ENCODE results near the gene SYCP3.

Gene SYCP3

GRCh38 chr12:101780599-101780998, 41.3 kb upstream of the SYCP3 start:
- no peaks in the 10 kb centered on the region for H3K4me1 ChIP-seq (ENCODE audit: insufficient read depth, insufficient read length)
- H3K36me3 ChIP-seq (ENCODE audit: insufficient read depth, insufficient read length, low read length): peaks cover 12% of the 10 kb centered on the region
- no peaks in the 10 kb centered on the region for H3K9me3 ChIP-seq (ENCODE audit: insufficient read depth, low read length)
- H3K27me3 ChIP-seq (ENCODE audit: insufficient read depth, insufficient read length): no peaks in the 10 kb centered on the region
- DNase-seq (ENCODE audit: low read depth, low spot score): no peak
- H3K9ac ChIP-seq (ENCODE audit: insufficient read length, low read depth): no peak overlapping the region
- TF ChIP-seq ZNF274 (IDR thresholded peaks at IDR 0.05; ENCODE audit: low read depth, low read length) (no peak), YY1 (IDR thresholded peaks at IDR 0.05; ENCODE audit: insufficient read depth, insufficient read length) (no peak), SUZ12 (IDR thresholded peaks at IDR 0.05; ENCODE audit: extremely low read depth, insufficient read depth, insufficient read length) (no peak)
- H3K4me3 ChIP-seq (ENCODE audit: insufficient read length, low read depth): no peak overlapping the region

- no peak overlapping the region for H3K4me3 ChIP-seq (ENCODE audit: insufficient read length, low read depth)
- H3K27me3 ChIP-seq (ENCODE audit: insufficient read depth, insufficient read length): no peaks in the 10 kb centered on the region
- no peaks in the 10 kb centered on the region for H3K4me1 ChIP-seq (ENCODE audit: insufficient read depth, insufficient read length)
- H3K9me3 ChIP-seq (ENCODE audit: insufficient read depth, low read length): no peaks in the 10 kb centered on the region
- H3K36me3 ChIP-seq (ENCODE audit: insufficient read depth, insufficient read length, low read length): peaks cover 12% of the 10 kb centered on the region
- H3K9ac ChIP-seq (ENCODE audit: insufficient read length, low read depth): no peak overlapping the region
- DNase-seq (ENCODE audit: low read depth, low spot score): no peak
- no peak for TF ChIP-seq YY1 (IDR thresholded peaks at IDR 0.05; ENCODE audit: insufficient read depth, insufficient read length)
- TF ChIP-seq SUZ12 (IDR thresholded peaks at IDR 0.05; ENCODE audit: extremely low read depth, insufficient read depth, insufficient read length): no peak
- no peak for TF ChIP-seq ZNF274 (IDR thresholded peaks at IDR 0.05; ENCODE audit: low read depth, low read length)
Measured at GRCh38 chr12:101779626-101780025, 40.4 kb upstream of the SYCP3 start.

- H3K9ac ChIP-seq (ENCODE audit: insufficient read length, low read depth): no peak overlapping the region
- H3K27me3 ChIP-seq (ENCODE audit: insufficient read depth, insufficient read length): no peaks in the 10 kb centered on the region
- DNase-seq (ENCODE audit: low read depth, low spot score): no peak
- no peak for TF ChIP-seq SUZ12 (IDR thresholded peaks at IDR 0.05; ENCODE audit: extremely low read depth, insufficient read depth, insufficient read length)
- TF ChIP-seq YY1 (IDR thresholded peaks at IDR 0.05; ENCODE audit: insufficient read depth, insufficient read length): no peak
- no peak for TF ChIP-seq ZNF274 (IDR thresholded peaks at IDR 0.05; ENCODE audit: low read depth, low read length)
- no peak overlapping the region for H3K4me3 ChIP-seq (ENCODE audit: insufficient read length, low read depth)
- H3K4me1 ChIP-seq (ENCODE audit: insufficient read depth, insufficient read length): no peaks in the 10 kb centered on the region
- no peaks in the 10 kb centered on the region for H3K9me3 ChIP-seq (ENCODE audit: insufficient read depth, low read length)
- peaks cover 12% of the 10 kb centered on the region for H3K36me3 ChIP-seq (ENCODE audit: insufficient read depth, insufficient read length, low read length)
Measured at GRCh38 chr12:101779200-101779599, 39.9 kb upstream of the SYCP3 start.

GRCh38 chr12:101777978-101778377, 38.7 kb upstream of the SYCP3 start:
- Histone ChIP-seq H3K4me3 (ENCODE audit: insufficient read length, low read depth) (no peak overlapping the region), H3K9ac (ENCODE audit: insufficient read length, low read depth) (no peak overlapping the region), H3K36me3 (ENCODE audit: insufficient read depth, insufficient read length, low read length) (peaks cover 12% of the 10 kb centered on the region), H3K4me1 (ENCODE audit: insufficient read depth, insufficient read length) (no peaks in the 10 kb centered on the region), H3K27me3 (ENCODE audit: insufficient read depth, insufficient read length) (no peaks in the 10 kb centered on the region), H3K9me3 (ENCODE audit: insufficient read depth, low read length) (no peaks in the 10 kb centered on the region)
- DNase-seq (ENCODE audit: low read depth, low spot score): no peak
- no peak for TF ChIP-seq SUZ12 (IDR thresholded peaks at IDR 0.05; ENCODE audit: extremely low read depth, insufficient read depth, insufficient read length)
- TF ChIP-seq YY1 (IDR thresholded peaks at IDR 0.05; ENCODE audit: insufficient read depth, insufficient read length): no peak
- TF ChIP-seq ZNF274 (IDR thresholded peaks at IDR 0.05; ENCODE audit: low read depth, low read length): no peak

GRCh38 chr12:101777485-101777884, 38.2 kb upstream of the SYCP3 start:
- TF ChIP-seq YY1 (IDR thresholded peaks at IDR 0.05; ENCODE audit: insufficient read depth, insufficient read length) (no peak), ZNF274 (IDR thresholded peaks at IDR 0.05; ENCODE audit: low read depth, low read length) (no peak), SUZ12 (IDR thresholded peaks at IDR 0.05; ENCODE audit: extremely low read depth, insufficient read depth, insufficient read length) (no peak)
- Histone ChIP-seq H3K27me3 (ENCODE audit: insufficient read depth, insufficient read length) (no peaks in the 10 kb centered on the region), H3K4me1 (ENCODE audit: insufficient read depth, insufficient read length) (no peaks in the 10 kb centered on the region), H3K9me3 (ENCODE audit: insufficient read depth, low read length) (no peaks in the 10 kb centered on the region), H3K36me3 (ENCODE audit: insufficient read depth, insufficient read length, low read length) (peaks cover 12% of the 10 kb centered on the region), H3K4me3 (ENCODE audit: insufficient read length, low read depth) (no peak overlapping the region), H3K9ac (ENCODE audit: insufficient read length, low read depth) (no peak overlapping the region)
- no peak for DNase-seq (ENCODE audit: low read depth, low spot score)

- H3K4me1 ChIP-seq (ENCODE audit: insufficient read depth, insufficient read length): no peaks in the 10 kb centered on the region
- H3K36me3 ChIP-seq (ENCODE audit: insufficient read depth, insufficient read length, low read length): peaks cover 10% of the 10 kb centered on the region
Measured at GRCh38 chr12:101775816-101776215, 36.6 kb upstream of the SYCP3 start.

GRCh38 chr12:101773650-101774162, 34.4 kb upstream of the SYCP3 start:
- Histone ChIP-seq H3K4me3 (ENCODE audit: insufficient read length, low read depth) (no peak overlapping the region), H3K27me3 (ENCODE audit: insufficient read depth, insufficient read length) (no peaks in the 10 kb centered on the region), H3K4me1 (ENCODE audit: insufficient read depth, insufficient read length) (no peaks in the 10 kb centered on the region), H3K9me3 (ENCODE audit: insufficient read depth, low read length) (no peaks in the 10 kb centered on the region), H3K36me3 (ENCODE audit: insufficient read depth, insufficient read length, low read length) (peaks cover 15% of the 10 kb centered on the region), H3K9ac (ENCODE audit: insufficient read length, low read depth) (no peak overlapping the region)
- peak; percentile 49 for DNase-seq (ENCODE audit: low read depth, low spot score)
- TF ChIP-seq YY1 (IDR thresholded peaks at IDR 0.05; ENCODE audit: insufficient read depth, insufficient read length): no peak

More at GRCh38 chr12:101775816-101776215, 36.6 kb upstream of the SYCP3 start:
- TF ChIP-seq ZNF274 (IDR thresholded peaks at IDR 0.05; ENCODE audit: low read depth, low read length): no peak
- no peak for TF ChIP-seq SUZ12 (IDR thresholded peaks at IDR 0.05; ENCODE audit: extremely low read depth, insufficient read depth, insufficient read length)
- TF ChIP-seq YY1 (IDR thresholded peaks at IDR 0.05; ENCODE audit: insufficient read depth, insufficient read length): no peak
- Histone ChIP-seq H3K9ac (ENCODE audit: insufficient read length, low read depth) (no peak overlapping the region), H3K9me3 (ENCODE audit: insufficient read depth, low read length) (no peaks in the 10 kb centered on the region), H3K4me3 (ENCODE audit: insufficient read length, low read depth) (no peak overlapping the region), H3K27me3 (ENCODE audit: insufficient read depth, insufficient read length) (no peaks in the 10 kb centered on the region)
- DNase-seq (ENCODE audit: low read depth, low spot score): no peak
